Hindlimb muscle (tissue), 1 donor: ENCODE measurements around the gene MROH2B. TPM values are rescaled to one million over a fixed set of nuclear protein-coding genes. Genes with fewer than 3 reads are reported as not detected.
"Not testable (repeated sequence)": the region's sequence is repeated elsewhere in the genome, so short reads cannot be mapped to it uniquely, and the experiment has no call there.

ENCODE experiments used
- DNase-seq: peaks from one replicate; pipeline ENCODE4 v3.0.0-alpha.2; 2013
- polyA plus RNA-seq: library from polyadenylated mRNA; unstranded; fragments of 120-200 nt; gene quantifications from one replicate; pipeline ENCODE4 v1.2.1, GENCODE V29; 2013; ENCODE audit not compliant: insufficient read length

The MROH2B gene
- polyA plus RNA-seq, 1 donor: not detected

- not testable (repeated sequence) for DNase-seq
Measured at GRCh38 chr5:41022600-41022999, 48.5 kb downstream of the MROH2B start.

GRCh38 chr5:41012318-41012717 is 58.8 kb downstream of the MROH2B start:
- no peak for DNase-seq

GRCh38 chr5:41010572-41010971 is 60.6 kb downstream of the MROH2B start:
- DNase-seq: no peak

GRCh38 chr5:41009232-41009631 is 61.9 kb downstream of the MROH2B start:
- no peak for DNase-seq

GRCh38 chr5:41004931-41005330 is 66.2 kb downstream of the MROH2B start:
- no peak for DNase-seq

GRCh38 chr5:41003670-41004376 is 67.3 kb downstream of the MROH2B start:
- no peak for DNase-seq

GRCh38 chr5:40999966-41000365 is 71.2 kb downstream of the MROH2B start:
- DNase-seq: no peak

- no peak for DNase-seq
Measured at GRCh38 chr5:40999142-40999541, 72.0 kb downstream of the MROH2B start.

- no peak for DNase-seq
Measured at GRCh38 chr5:40995801-40996586, 75.1 kb downstream of the MROH2B start.

- DNase-seq: no peak
Measured at GRCh38 chr5:40991981-40992559, 79.1 kb downstream of the MROH2B start.

GRCh38 chr5:40991168-40991980 is 79.8 kb downstream of the MROH2B start:
- no peak for DNase-seq

- no peak for DNase-seq
Measured at GRCh38 chr5:40988746-40989510, 82.2 kb downstream of the MROH2B start.

- no peak for DNase-seq
Measured at GRCh38 chr5:40987349-40987748, 83.8 kb downstream of the MROH2B start.

GRCh38 chr5:40986666-40987065 is 84.5 kb downstream of the MROH2B start:
- no peak for DNase-seq

GRCh38 chr5:40985501-40985900 is 85.6 kb downstream of the MROH2B start:
- DNase-seq: no peak

GRCh38 chr5:40984884-40985283 is 86.3 kb downstream of the MROH2B start:
- no peak for DNase-seq

- no peak for DNase-seq
Measured at GRCh38 chr5:40983781-40984180, 87.4 kb downstream of the MROH2B start.

GRCh38 chr5:40981420-40981819 is 89.7 kb downstream of the MROH2B start:
- DNase-seq: no peak

GRCh38 chr5:40976836-40977235 is 94.3 kb downstream of the MROH2B start:
- no peak for DNase-seq

GRCh38 chr5:40976041-40976440 is 95.1 kb downstream of the MROH2B start:
- no peak for DNase-seq

- DNase-seq: no peak
Measured at GRCh38 chr5:40973364-40974004, 97.7 kb downstream of the MROH2B start.
